Hepatocyte (in vitro differentiated cells): ENCODE measurements around the gene COBL. TPM values are rescaled to one million over a fixed set of nuclear protein-coding genes. Genes with fewer than 3 reads are reported as not detected.

Source experiments
- DNase-seq: peaks from one replicate; pipeline ENCODE4 v3.0.0-alpha.2; 2016; ENCODE audit warnings: low spot score
- H2AFZ ChIP-seq: fragments of 200-600 bp; sonication (generic); 2 replicates; pipeline ENCODE4 v1.6.0; 2016; ENCODE audit warnings: antibody characterized with exemption, mild to moderate bottlenecking
- H3K27ac ChIP-seq: fragments of 200-600 bp; sonication (generic); 2 replicates; pipeline ENCODE4 v1.5.1; 2016; ENCODE audit warnings: mild to moderate bottlenecking
- H3K27me3 ChIP-seq: fragments of 200-600 bp; sonication (generic); 2 replicates; pipeline ENCODE4 v1.6.1; 2016
- H3K36me3 ChIP-seq: fragments of 200-600 bp; sonication (generic); replicated peaks from 2 replicates; pipeline ENCODE4 v1.5.1; 2016; ENCODE audit warnings: low read depth; ENCODE audit not compliant: insufficient read depth
- H3K4me1 ChIP-seq: fragments of 200-600 bp; sonication (generic); 2 replicates; pipeline ENCODE4 v1.5.1; 2016; ENCODE audit warnings: mild to moderate bottlenecking, moderate library complexity; ENCODE audit not compliant: insufficient read depth
- H3K4me2 ChIP-seq: fragments of 200-600 bp; sonication (generic); 2 replicates; pipeline ENCODE4 v1.6.0; 2016
- H3K4me3 ChIP-seq: fragments of 200-600 bp; sonication (generic); 2 replicates; pipeline ENCODE4 v1.5.1; 2016; ENCODE audit warnings: mild to moderate bottlenecking
- H3K79me2 ChIP-seq: fragments of 200-600 bp; sonication (generic); 2 replicates; pipeline ENCODE4 v1.6.0; 2017; ENCODE audit warnings: mild to moderate bottlenecking
- H3K9me2 ChIP-seq: fragments of 200-600 bp; sonication (generic); replicated peaks from 2 replicates; pipeline ENCODE4 v1.6.0; 2017; ENCODE audit warnings: mild to moderate bottlenecking; ENCODE audit not compliant: insufficient read depth
- H3K9me3 ChIP-seq: fragments of 200-600 bp; sonication (generic); 2 replicates; pipeline ENCODE4 v1.5.1; 2016; ENCODE audit warnings: low read depth, mild to moderate bottlenecking
- H4K20me1 ChIP-seq: fragments of 200-600 bp; sonication (generic); 2 replicates; pipeline ENCODE4 v1.6.0; 2016; ENCODE audit warnings: mild to moderate bottlenecking; ENCODE audit not compliant: insufficient read depth, poor library complexity, severe bottlenecking
- EZH2 ChIP-seq: fragments of 200-600 bp; sonication (generic); IDR thresholded peaks from 2 replicates; pipeline ENCODE4 v1.6.1; 2016; ENCODE audit warnings: antibody characterized with exemption, mild to moderate bottlenecking, borderline replicate concordance
- EZH2phosphoT487 ChIP-seq: fragments of 200-600 bp; sonication (generic); IDR thresholded peaks from one replicate; pipeline ENCODE4 v1.6.1; 2018; ENCODE audit warnings: antibody characterized with exemption, mild to moderate bottlenecking, low read depth, moderate library complexity; ENCODE audit not compliant: unreplicated experiment, severe bottlenecking
- WGBS: methylation state at CpG from one replicate; pipeline ENCODE4 v1.1.6; 2016; ENCODE audit warnings: low lambda C conversion rate; ENCODE audit errors: missing lambda C conversion rate; 5-methylcytosine and 5-hydroxymethylcytosine counted together
- polyA plus RNA-seq: library from polyadenylated mRNA; unstranded; fragments of >200 nt; fragmentation: Nextera tagmentation; extraction: Ambion mirVana; gene quantifications from 2 replicates; pipeline ENCODE4 v1.2.1, GENCODE V29; 2016
- total RNA-seq: library from RNA; depleted of rRNA; stranded (reverse); fragments of >200 nt; gene quantifications from 2 replicates; pipeline ENCODE4 v1.2.3, GENCODE V29; 2014
- TF ChIP-seq, protein P1 (sequence below): fragments of 200-600 bp; sonication (generic); IDR thresholded peaks from 2 replicates; pipeline ENCODE4 v1.5.1; 2016; ENCODE audit warnings: antibody characterized with exemption, mild to moderate bottlenecking; ENCODE audit not compliant: poor library complexity

The COBL gene
- total and polyA plus RNA-seq, 2 experiments from 2014 or later = 7.8 to 20.5 TPM

DNA sequence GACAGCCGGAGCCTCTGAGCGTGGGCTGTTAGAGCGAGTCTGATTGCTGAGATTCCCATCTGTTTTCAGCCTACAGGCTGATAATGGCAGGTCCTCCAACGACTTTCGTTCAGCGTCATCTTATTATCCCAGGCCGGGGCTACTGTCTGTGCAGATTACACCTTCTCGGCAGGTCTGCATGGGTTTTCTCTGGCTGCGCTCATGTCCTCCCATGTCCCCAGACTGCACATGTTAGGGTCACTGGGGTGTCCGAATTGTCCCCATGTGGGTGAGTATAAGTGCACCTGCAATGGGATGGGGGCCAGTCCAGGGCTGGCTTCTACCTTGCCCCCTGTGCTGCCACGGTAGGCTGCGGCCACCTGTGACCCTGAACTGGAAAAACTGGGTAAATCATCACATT lies 257.8 kb downstream of the COBL start:
- no peaks in the 10 kb centered on the region for H3K9me2 ChIP-seq
- H3K4me3 ChIP-seq = no peak overlapping the region
- H3K4me2 ChIP-seq = no peak overlapping the region
- H3K36me3 ChIP-seq = no peaks in the 10 kb centered on the region
- WGBS = 95% methylated on average over 12 of the region's 12 CpGs
- no peaks in the 10 kb centered on the region for H4K20me1 ChIP-seq
- H3K4me1 ChIP-seq = no peaks in the 10 kb centered on the region
- H3K27ac ChIP-seq = no peak overlapping the region
- H3K9me3 ChIP-seq = no peaks in the 10 kb centered on the region
- TF ChIP-seq, protein P1, sequence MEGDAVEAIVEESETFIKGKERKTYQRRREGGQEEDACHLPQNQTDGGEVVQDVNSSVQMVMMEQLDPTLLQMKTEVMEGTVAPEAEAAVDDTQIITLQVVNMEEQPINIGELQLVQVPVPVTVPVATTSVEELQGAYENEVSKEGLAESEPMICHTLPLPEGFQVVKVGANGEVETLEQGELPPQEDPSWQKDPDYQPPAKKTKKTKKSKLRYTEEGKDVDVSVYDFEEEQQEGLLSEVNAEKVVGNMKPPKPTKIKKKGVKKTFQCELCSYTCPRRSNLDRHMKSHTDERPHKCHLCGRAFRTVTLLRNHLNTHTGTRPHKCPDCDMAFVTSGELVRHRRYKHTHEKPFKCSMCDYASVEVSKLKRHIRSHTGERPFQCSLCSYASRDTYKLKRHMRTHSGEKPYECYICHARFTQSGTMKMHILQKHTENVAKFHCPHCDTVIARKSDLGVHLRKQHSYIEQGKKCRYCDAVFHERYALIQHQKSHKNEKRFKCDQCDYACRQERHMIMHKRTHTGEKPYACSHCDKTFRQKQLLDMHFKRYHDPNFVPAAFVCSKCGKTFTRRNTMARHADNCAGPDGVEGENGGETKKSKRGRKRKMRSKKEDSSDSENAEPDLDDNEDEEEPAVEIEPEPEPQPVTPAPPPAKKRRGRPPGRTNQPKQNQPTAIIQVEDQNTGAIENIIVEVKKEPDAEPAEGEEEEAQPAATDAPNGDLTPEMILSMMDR = no peak
- TF ChIP-seq EZH2phosphoT487 = no peak
- TF ChIP-seq EZH2 = no peak
- H2AFZ ChIP-seq = no peak overlapping the region
- no peaks in the 10 kb centered on the region for H3K79me2 ChIP-seq
- no peak for DNase-seq
- H3K27me3 ChIP-seq = no peaks in the 10 kb centered on the region

DNA sequence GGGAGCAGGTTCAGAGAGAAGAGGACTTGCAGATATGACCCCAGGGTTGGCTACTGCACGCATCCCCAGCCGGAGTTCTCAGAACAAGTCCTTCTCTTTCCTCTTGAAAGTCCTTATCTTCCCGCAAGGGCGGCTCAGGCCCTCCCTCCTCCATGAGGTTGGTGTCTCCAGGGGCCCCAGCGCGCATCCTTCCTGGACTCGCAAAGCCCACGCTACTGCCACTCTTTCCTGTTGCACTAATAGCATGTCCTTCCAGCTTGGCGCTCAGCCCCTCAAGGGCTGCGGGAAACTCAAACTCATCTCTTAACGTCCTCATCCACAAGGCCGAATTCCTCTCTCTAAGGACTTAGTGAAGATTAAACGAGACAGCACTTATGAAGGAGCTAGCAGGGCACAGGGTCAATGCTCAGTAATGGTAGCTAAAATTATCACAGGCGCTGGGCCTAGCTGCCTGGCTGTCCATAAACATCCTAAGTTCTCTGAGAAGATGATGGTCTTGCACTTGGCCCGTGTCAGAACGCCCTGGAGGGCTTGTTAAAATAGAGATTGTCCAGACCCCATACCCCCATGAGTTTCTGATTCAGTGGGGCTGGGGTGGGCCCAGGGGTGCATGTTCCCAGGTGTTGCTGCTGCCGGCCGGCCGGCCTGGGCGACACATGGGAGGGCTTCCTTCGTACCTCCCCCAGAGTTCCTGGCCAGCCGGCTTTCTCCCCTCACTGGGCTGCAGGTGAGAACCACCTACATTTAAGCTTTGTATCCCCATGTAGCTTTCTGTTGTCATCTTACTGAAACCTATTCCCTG lies 261.4 kb downstream of the COBL start:
- Histone ChIP-seq H3K9me3 (no peaks in the 10 kb centered on the region), H3K9me2 (no peaks in the 10 kb centered on the region), H3K36me3 (no peaks in the 10 kb centered on the region), H3K27me3 (no peaks in the 10 kb centered on the region), H3K27ac (no peak overlapping the region), H2AFZ (no peak overlapping the region), H4K20me1 (no peaks in the 10 kb centered on the region), H3K4me1 (no peaks in the 10 kb centered on the region), H3K4me2 (no peak overlapping the region), H3K4me3 (no peak overlapping the region), H3K79me2 (no peaks in the 10 kb centered on the region)
- 83% methylated on average over 21 of the region's 22 CpGs for WGBS
- no peak for DNase-seq
- TF ChIP-seq, protein P1 = no peak

DNA sequence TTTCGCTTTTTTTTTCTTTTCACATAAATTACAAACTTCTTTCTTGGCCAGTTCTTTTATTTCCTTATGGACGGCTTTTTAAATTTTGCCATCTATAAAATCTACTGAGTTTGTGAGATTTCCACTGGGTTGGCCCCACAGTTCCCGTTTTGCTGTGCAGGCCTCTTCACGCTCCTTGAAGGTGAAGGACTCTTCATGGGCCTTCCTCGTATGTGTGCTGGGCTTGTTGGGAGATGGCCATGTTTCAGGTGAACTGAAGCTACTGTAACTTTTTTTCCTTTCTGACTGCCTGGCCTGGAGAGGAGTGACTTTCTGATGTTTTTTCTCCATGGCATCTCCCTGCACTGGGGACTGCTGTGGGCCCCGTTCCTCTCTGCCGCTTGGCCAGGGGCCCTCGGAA lies 262.4 kb downstream of the COBL start:
- H3K4me3 ChIP-seq = no peak overlapping the region
- H3K4me2 ChIP-seq = no peak overlapping the region
- WGBS = 87% methylated on average over 8 of the region's 8 CpGs
- TF ChIP-seq, protein P1 = no peak
- TF ChIP-seq EZH2phosphoT487 (no peak), EZH2 (no peak)
- DNase-seq = no peak
- H3K27ac ChIP-seq = no peak overlapping the region
- no peaks in the 10 kb centered on the region for H3K27me3 ChIP-seq
- H3K79me2 ChIP-seq = no peaks in the 10 kb centered on the region
- H3K9me3 ChIP-seq = no peaks in the 10 kb centered on the region
- H4K20me1 ChIP-seq = no peaks in the 10 kb centered on the region
- no peak overlapping the region for H2AFZ ChIP-seq
- H3K36me3 ChIP-seq = no peaks in the 10 kb centered on the region
- no peaks in the 10 kb centered on the region for H3K9me2 ChIP-seq
- H3K4me1 ChIP-seq = no peaks in the 10 kb centered on the region
